PC-3 (cell line): ENCODE data around the gene TCN2.

ENCODE experiments used
- CTCF ChIP-seq: fragments of 300-600 bp; sonication (generic); conservative IDR thresholded peaks from 2 replicates; pipeline ENCODE4 v1.5.1; 2017; ENCODE audit warnings: antibody characterized with exemption, low read depth, mild to moderate bottlenecking, low read length
- EZH2 ChIP-seq: fragments of 300-600 bp; sonication (generic); IDR thresholded peaks from one replicate; pipeline ENCODE4 v1.6.1; 2017; ENCODE audit warnings: antibody characterized with exemption, mild to moderate bottlenecking, low read length; ENCODE audit not compliant: unreplicated experiment

DNA sequence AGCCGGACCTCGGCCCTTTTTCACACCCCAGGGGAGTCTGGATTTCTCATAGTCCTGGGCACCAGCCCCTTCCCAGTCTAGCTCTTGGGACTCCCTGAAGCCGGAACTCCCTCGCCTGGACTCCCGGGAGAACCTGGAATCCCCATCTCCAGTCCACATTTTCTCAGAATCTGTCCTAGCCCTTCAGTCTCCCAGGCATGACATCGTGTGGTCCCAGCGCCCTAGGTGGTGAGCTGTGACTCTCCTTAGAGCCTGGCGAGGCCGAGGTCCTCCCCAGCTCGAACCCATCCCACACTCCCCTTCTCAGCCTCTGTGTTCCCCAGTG, 61.4 kb downstream of the TCN2 start:
- TF ChIP-seq CTCF = no peak
- TF ChIP-seq EZH2 = no peak
